ENCODE results near the gene PLCE1.

DNA sequence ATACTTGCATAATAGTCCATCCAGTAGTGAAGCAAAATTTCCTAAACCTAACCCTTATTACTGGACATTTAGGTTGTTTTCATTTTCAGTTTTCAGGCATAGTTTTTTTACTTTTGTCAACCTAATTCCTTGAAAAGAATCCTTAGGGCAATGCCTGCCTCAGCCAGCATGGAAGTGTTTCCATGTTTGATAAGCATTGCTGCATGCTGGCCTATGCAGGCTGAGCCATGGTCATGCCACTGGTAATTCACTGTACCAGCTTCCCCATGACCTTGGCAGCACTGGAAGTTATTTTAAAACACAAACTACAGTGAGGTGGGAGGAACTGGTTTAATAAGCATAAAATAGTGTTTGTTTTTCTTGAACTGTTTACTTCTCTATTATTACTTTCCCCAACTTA is 27.8 kb upstream of the PLCE1 start:
- no peak for TF ChIP-seq POLR2A (IDR thresholded peaks at IDR 0.05; ENCODE audit: low read length)
- TF ChIP-seq GATA1 (IDR thresholded peaks at IDR 0.05; ENCODE audit: low read depth, low read length): no peak

Measured in erythroblast (primary cell).